ENCODE results near the gene TDP1.

The TDP1 gene

DNA sequence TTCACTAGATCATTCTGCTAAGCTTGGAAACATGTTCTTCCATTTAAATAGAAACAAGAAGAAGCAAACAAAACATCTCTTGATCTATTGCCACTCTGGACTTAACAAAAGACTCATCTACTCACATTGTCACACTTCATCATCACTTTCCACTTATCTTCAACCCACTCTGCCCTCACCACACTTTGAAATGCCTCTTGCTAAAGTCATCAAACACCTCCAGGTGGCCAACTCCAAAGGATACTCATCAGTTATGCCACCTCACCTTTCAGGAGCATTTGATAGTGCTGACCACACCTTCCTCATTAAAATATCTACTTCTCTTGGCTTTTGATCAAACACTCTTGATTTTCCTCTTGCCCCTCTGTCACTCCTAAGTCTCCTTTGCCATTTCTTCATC lies 8.4 kb upstream of the TDP1 start:
- DNase-seq = no peak

GRCh38 chr14:89952576-89952975 lies 3.2 kb upstream of the TDP1 start:
- DNase-seq = no peak

- no peak for DNase-seq
Measured at GRCh38 chr14:89953602-89954001, 2.1 kb upstream of the TDP1 start.

DNA sequence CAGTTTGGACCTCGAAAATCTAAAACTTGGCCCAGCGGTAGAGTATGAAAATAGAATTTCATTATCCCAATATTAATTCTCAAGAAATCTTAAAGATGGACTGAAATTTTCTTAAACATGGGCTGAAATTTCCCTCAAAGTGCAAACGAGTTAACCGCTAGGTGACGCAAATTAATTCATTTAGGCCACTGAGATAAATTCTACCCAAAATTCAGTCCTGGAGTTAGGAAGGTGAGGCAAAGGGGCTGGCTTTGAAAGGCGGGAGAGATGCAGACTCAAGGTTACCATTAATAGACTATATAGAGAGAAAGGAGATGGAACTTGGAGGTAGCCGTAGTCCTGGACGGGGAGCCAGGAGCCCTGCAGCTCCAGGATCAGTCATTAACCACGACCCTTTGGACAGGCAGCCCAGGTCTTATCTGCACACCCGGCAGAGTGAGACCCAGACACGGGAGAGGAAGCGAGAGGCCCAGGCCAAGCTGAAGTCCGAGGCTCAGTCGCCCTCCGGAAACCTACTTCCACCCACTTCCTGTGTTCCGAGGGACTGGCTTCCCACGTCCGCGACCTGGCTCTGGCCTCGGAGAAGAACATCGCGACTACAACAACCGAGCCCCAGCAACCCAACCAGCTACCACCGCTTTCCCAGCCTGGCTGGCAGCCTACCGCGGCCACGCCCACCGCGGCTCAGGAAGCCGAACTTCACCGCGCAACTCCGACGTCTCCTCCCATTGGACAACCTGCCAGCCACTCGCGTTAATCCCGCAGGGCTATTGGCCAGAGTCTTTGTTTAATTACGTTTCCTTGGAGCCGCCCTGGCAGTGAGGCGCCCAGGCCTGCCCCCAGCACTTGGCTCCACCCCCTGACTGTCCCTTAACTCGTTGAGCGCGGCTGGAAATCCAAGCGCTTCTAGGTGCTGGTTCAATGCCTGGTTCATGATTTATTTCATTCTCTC lies 1.4 kb upstream of the TDP1 start, which contains the start of gene EFCAB11:
TSS of gene EFCAB11 (minus strand) at position 661 of the 952 bp plus-strand sequence. CDS start at position 591, 70 bp downstream.
- peak; percentile 97 to 99 (median 98) for DNase-seq

- peak in 2 of 4 experiments; percentile 3 to 46 for DNase-seq
Measured at GRCh38 chr14:89955022-89955744, 544 bp upstream of the TDP1 start.

GRCh38 chr14:89956661-89957009 lies 908 bp downstream of the TDP1 start:
- DNase-seq = no peak

GRCh38 chr14:89957376-89957775 lies 1.6 kb downstream of the TDP1 start:
- DNase-seq = no peak

DNA sequence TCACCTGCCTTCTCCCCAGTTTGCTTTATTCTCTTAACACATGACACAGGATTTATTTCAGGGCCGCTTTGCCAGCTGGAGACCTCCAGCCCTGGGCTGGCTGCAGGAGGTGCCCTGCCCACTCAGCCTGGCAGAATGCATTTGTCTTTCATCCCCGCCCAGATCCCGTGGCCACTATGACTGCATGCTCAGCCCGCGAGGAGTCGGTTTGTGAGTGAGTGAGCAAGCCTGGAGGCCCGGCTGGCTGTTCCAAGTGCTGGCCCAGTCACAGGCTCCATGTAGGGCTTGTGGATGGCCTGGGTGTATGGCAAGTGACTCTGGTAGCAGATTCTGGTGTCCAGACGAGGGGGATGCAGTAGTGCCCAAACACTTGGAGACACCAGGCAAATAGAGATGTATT lies 2.1 kb downstream of the TDP1 start:
- DNase-seq = no peak

- peak in 3 of 4 experiments; percentile 5 to 28 (median 19) for DNase-seq
Measured at GRCh38 chr14:89958966-89959365, 3.2 kb downstream of the TDP1 start.

- no peak for DNase-seq
Measured at GRCh38 chr14:89959853-89960445, 4.2 kb downstream of the TDP1 start.

DNA sequence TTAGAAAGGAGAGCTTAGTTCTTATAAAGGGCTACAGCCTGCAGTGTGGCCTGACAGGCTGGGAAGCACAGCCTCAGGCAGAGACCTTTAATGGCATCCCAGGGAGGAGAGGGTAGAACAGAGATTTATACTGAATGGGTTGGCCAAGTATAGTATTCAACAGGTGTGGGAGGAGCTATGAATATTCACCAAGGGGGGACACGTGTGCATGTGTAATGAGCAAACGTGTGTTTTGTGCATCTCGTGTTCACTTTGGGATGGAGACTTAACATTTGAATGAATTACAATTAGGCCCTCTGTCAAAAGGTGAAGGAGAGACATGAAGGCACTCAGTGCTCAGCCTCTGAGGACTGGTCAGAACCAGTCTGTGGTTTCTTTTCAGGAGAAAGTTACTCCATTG lies 5.2 kb downstream of the TDP1 start:
- DNase-seq = no peak

DNA sequence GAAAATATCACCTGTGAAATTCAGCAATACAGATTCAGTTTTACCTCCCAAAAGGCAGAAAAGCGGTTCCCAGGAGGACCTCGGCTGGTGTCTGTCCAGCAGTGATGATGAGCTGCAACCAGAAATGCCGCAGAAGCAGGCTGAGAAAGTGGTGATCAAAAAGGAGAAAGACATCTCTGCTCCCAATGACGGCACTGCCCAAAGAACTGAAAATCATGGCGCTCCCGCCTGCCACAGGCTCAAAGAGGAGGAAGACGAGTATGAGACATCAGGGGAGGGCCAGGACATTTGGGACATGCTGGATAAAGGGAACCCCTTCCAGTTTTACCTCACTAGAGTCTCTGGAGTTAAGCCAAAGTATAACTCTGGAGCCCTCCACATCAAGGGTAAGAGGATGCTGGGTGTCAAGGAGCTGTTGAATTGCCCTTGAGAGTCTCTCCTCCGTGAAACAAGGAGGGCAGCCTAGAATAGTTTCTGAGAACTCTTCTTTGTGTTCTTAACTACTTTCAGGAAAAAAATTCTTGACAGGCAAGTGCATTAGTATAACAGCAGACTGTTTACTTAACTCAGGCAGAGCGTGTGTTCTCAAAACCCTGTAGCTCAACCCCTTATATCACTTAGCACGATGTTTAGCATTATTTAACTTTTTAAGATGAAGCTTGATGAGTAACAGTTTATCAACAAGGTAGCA lies 7.7 kb downstream of the TDP1 start:
- no peak for DNase-seq

- DNase-seq = no peak
Measured at GRCh38 chr14:89965839-89966238, 10.1 kb downstream of the TDP1 start.

DNA sequence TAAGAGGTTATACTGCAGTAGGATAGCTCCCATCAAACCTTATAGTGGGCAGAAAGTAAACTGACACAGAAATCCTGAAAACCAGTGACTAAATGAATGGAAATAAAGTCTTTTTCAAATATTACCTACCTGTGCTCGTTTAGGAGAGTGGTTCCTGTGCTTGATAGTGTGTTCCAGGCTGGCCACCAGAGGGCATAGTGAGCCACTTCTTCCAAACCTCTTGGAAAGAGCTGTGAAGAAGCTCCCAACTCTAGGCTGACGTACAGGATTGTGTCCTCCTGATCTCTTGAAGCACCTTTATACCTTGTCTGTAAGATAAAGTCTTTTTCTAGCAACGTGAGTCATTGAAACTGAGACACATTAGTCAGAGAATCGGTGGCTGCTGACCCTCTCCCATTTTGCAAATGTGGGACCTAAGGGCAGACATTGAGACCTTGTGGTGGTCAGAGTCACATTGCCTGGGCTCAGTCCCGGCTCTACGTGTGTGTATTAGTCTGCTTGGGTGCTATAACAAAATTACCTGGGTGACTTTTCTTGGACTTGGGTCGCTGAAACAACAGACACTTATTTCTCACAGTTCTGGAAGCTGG lies 17.6 kb downstream of the TDP1 start:
- peak; percentile 78 to 87 (median 80) for DNase-seq

- DNase-seq = no peak
Measured at GRCh38 chr14:89977668-89978067, 21.9 kb downstream of the TDP1 start.

DNA sequence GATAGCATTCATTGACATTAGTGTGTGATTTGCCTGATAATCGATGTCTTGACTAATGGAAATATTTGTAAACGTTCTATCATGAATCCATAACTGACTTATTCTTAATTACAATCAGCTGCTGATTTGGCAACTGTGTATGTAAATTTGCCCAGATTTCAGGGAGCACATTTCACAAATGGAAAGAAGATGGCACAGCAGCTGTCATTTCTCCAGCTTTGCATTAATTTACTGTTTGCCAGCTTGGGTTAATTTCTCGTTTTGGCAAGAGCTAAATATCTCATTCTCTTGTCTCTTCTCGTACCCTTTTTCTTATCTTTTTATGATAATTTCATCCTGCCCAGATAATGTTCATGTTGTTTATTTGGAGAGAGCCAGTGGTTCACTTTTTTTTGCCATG lies 22.9 kb downstream of the TDP1 start:
- DNase-seq = no peak

- DNase-seq = no peak
Measured at GRCh38 chr14:89983375-89983774, 27.6 kb downstream of the TDP1 start.

DNA sequence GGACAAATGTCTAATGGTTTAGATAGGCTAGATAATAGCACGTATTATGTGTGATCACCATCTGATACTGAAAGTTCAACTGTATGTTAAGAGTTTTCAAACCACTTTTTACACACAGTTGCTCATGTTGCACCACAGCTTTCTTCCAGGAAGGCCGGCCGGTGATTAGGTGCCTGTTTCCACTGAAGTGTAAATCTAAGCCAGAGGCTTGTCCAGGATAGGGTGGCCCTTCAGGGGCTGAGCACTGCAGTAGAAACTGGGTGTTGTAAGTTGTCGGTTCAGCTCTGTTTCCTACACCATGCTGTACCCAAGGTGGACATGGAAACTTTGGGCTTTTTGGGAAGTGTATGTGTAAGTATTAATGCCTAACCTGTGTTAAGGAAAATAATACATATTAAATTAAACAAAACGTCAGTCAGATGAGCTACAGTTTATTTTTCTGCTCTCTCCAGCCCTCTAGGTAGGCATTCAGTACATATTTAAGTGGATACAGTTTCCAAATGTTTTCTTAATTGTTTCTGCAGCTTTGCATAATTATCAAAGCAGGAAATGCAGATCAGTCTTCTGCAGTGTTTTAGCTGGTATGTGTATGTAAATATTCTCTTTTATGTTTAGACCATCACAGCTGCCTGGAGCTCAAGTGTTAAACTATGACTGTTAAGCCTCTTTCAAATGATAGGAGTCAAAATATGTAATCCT lies 30.9 kb downstream of the TDP1 start:
- DNase-seq = no peak

- no peak for DNase-seq
Measured at GRCh38 chr14:89987161-89987475, 31.4 kb downstream of the TDP1 start.

DNA sequence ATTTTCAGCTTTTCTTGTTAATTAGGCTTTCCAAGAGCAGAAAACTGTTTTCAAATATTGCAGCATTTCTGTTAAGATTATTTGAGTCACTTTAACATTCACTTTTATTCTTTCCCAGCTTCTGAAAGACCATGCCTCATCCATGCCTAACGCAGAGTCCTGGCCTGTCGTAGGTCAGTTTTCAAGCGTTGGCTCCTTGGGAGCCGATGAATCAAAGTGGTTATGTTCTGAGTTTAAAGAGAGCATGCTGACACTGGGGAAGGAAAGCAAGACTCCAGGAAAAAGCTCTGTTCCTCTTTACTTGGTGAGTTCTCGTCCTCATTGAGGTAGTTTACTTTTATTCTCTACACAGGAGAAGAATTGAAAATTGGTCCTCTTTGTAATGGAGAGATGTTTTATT lies 33.1 kb downstream of the TDP1 start:
- no peak for DNase-seq

- no peak for DNase-seq
Measured at GRCh38 chr14:89990218-89990617, 34.5 kb downstream of the TDP1 start.
